ENCODE results near the gene KRT8. TPM values are rescaled to one million over a fixed set of nuclear protein-coding genes. Genes with fewer than 3 reads are reported as not detected.

KRT8 gene
- total RNA-seq, 2 experiments from 2014 or later = 0.24 to 0.40 TPM

- H3K4me3 Mint-ChIP-seq = no peak overlapping the region
- H3K9me3 Mint-ChIP-seq = no peaks in the 10 kb centered on the region
- DNase-seq = no peak
- no peaks in the 10 kb centered on the region for H3K27me3 Mint-ChIP-seq (ENCODE audit: low read depth)
- H3K27ac Mint-ChIP-seq = no peak overlapping the region
- intact Hi-C loops (cut with micrococcal nuclease) = no loop called here
- CTCF ChIA-PET = interaction anchor here (0.6 to 1.5 kb wide), 3 partner anchors 23 to 37 kb away, joined by 3 to 5 read pairs (median 3); no protein-coding TSS in a partner anchor
- no peaks in the 10 kb centered on the region for H3K36me3 Mint-ChIP-seq (ENCODE audit: low read depth)
- peaks cover 3% of the 10 kb centered on the region for H3K4me1 Mint-ChIP-seq (ENCODE audit: low read depth)
These were observed 40.7 kb upstream of the KRT8 start for GRCh38 chr12:52945389-52946232.

GRCh38 chr12:52944683-52945388 lies 40.0 kb upstream of the KRT8 start:
- DNase-seq = no peak
- H3K36me3 Mint-ChIP-seq (ENCODE audit: low read depth) = no peaks in the 10 kb centered on the region
- intact Hi-C loops (cut with micrococcal nuclease) = no loop called here
- no peak overlapping the region for H3K4me3 Mint-ChIP-seq
- H3K9me3 Mint-ChIP-seq = peaks cover under 1% of the 10 kb centered on the region
- CTCF ChIA-PET = interaction anchor here (0.5 to 0.7 kb wide), 2 partner anchors 36 to 97 kb away, joined by 3 read pairs; no protein-coding TSS in a partner anchor
- no peak overlapping the region for H3K27ac Mint-ChIP-seq
- H3K27me3 Mint-ChIP-seq (ENCODE audit: low read depth) = no peaks in the 10 kb centered on the region
- H3K4me1 Mint-ChIP-seq (ENCODE audit: low read depth) = peaks cover 3% of the 10 kb centered on the region

- DNase-seq = no peak
- CTCF ChIA-PET = interaction anchor here (1.4 to 3.4 kb wide), 2 partner anchors 9 to 58 kb away, joined by 3 to 21 read pairs; no protein-coding TSS in a partner anchor
These were observed 38.0 kb upstream of the KRT8 start for GRCh38 chr12:52942901-52943181.

GRCh38 chr12:52942066-52942900 lies 37.4 kb upstream of the KRT8 start:
- H3K4me1 Mint-ChIP-seq (ENCODE audit: low read depth) = no peaks in the 10 kb centered on the region
- H3K27ac Mint-ChIP-seq = no peak overlapping the region
- CTCF ChIA-PET = interaction anchor here (1.4 to 3.4 kb wide), 2 partner anchors 10 to 58 kb away, joined by 3 to 21 read pairs; no protein-coding TSS in a partner anchor
- no peaks in the 10 kb centered on the region for H3K36me3 Mint-ChIP-seq (ENCODE audit: low read depth)
- peaks cover 1% of the 10 kb centered on the region for H3K9me3 Mint-ChIP-seq
- intact Hi-C loops (cut with micrococcal nuclease) = no loop called here
- DNase-seq = no peak
- H3K27me3 Mint-ChIP-seq (ENCODE audit: low read depth) = no peaks in the 10 kb centered on the region
- no peak overlapping the region for H3K4me3 Mint-ChIP-seq

More at GRCh38 chr12:52942901-52943181, 38.0 kb upstream of the KRT8 start:
- H3K36me3 Mint-ChIP-seq (ENCODE audit: low read depth) = no peaks in the 10 kb centered on the region
- no peaks in the 10 kb centered on the region for H3K4me1 Mint-ChIP-seq (ENCODE audit: low read depth)
- no peaks in the 10 kb centered on the region for H3K27me3 Mint-ChIP-seq (ENCODE audit: low read depth)
- H3K9me3 Mint-ChIP-seq = peaks cover 1% of the 10 kb centered on the region
- no peak overlapping the region for H3K27ac Mint-ChIP-seq
- no peak overlapping the region for H3K4me3 Mint-ChIP-seq
- intact Hi-C loops (cut with micrococcal nuclease) = no loop called here

GRCh38 chr12:52929538-52929937 lies 24.7 kb upstream of the KRT8 start:
- Mint-ChIP-seq H3K36me3 (ENCODE audit: low read depth) (no peaks in the 10 kb centered on the region), H3K27ac (no peak overlapping the region), H3K9me3 (no peaks in the 10 kb centered on the region), H3K4me1 (ENCODE audit: low read depth) (no peaks in the 10 kb centered on the region), H3K4me3 (no peak overlapping the region), H3K27me3 (ENCODE audit: low read depth) (no peaks in the 10 kb centered on the region)
- no peak for DNase-seq
- intact Hi-C loops (cut with micrococcal nuclease) = no loop called here
- CTCF ChIA-PET = interaction anchor here (0.6 to 2.2 kb wide), 3 partner anchors 45 to 51 kb away, joined by 3 to 9 read pairs (median 4); no protein-coding TSS in a partner anchor

- DNase-seq = no peak
- Mint-ChIP-seq H3K4me1 (ENCODE audit: low read depth) (no peaks in the 10 kb centered on the region), H3K27ac (no peak overlapping the region), H3K9me3 (no peaks in the 10 kb centered on the region), H3K36me3 (ENCODE audit: low read depth) (no peaks in the 10 kb centered on the region), H3K4me3 (no peak overlapping the region), H3K27me3 (ENCODE audit: low read depth) (no peaks in the 10 kb centered on the region)
- intact Hi-C loops (cut with micrococcal nuclease) = no loop called here
- CTCF ChIA-PET = no interaction called here
These were observed 23.1 kb upstream of the KRT8 start for GRCh38 chr12:52927964-52928363.

GRCh38 chr12:52926596-52927234 lies 21.8 kb upstream of the KRT8 start:
- intact Hi-C loops (cut with micrococcal nuclease) = no loop called here
- Mint-ChIP-seq H3K4me3 (no peak overlapping the region), H3K27me3 (ENCODE audit: low read depth) (no peaks in the 10 kb centered on the region), H3K4me1 (ENCODE audit: low read depth) (no peaks in the 10 kb centered on the region), H3K27ac (no peak overlapping the region), H3K36me3 (ENCODE audit: low read depth) (no peaks in the 10 kb centered on the region), H3K9me3 (no peaks in the 10 kb centered on the region)
- DNase-seq = no peak
- CTCF ChIA-PET = interaction anchor here (0.7 kb wide), 2 partner anchors 42 to 54 kb away, joined by 3 to 8 read pairs; no protein-coding TSS in a partner anchor

GRCh38 chr12:52925717-52926595 lies 21.1 kb upstream of the KRT8 start:
- Mint-ChIP-seq H3K36me3 (ENCODE audit: low read depth) (no peaks in the 10 kb centered on the region), H3K27ac (no peak overlapping the region), H3K27me3 (ENCODE audit: low read depth) (no peaks in the 10 kb centered on the region), H3K4me3 (no peak overlapping the region), H3K9me3 (no peaks in the 10 kb centered on the region), H3K4me1 (ENCODE audit: low read depth) (no peaks in the 10 kb centered on the region)
- CTCF ChIA-PET = interaction anchor here (0.6 to 0.7 kb wide), 3 partner anchors 52 to 55 kb away, joined by 3 to 8 read pairs (median 4); no protein-coding TSS in a partner anchor
- intact Hi-C loops (cut with micrococcal nuclease) = no loop called here
- no peak for DNase-seq

- H3K27ac Mint-ChIP-seq = no peak overlapping the region
- no peaks in the 10 kb centered on the region for H3K27me3 Mint-ChIP-seq (ENCODE audit: low read depth)
These were observed 20.2 kb upstream of the KRT8 start for GRCh38 chr12:52924764-52925716.

GRCh38 chr12:52921488-52922165 lies 16.8 kb upstream of the KRT8 start:
- H3K9me3 Mint-ChIP-seq = no peaks in the 10 kb centered on the region
- no peaks in the 10 kb centered on the region for H3K36me3 Mint-ChIP-seq (ENCODE audit: low read depth)
- H3K4me1 Mint-ChIP-seq (ENCODE audit: low read depth) = no peaks in the 10 kb centered on the region
- intact Hi-C loops (cut with micrococcal nuclease) = no loop called here
- CTCF ChIA-PET = interaction anchor here (0.6 to 2.2 kb wide), 5 partner anchors 25 to 59 kb away, joined by 3 to 11 read pairs (median 5); no protein-coding TSS in a partner anchor
- H3K27ac Mint-ChIP-seq = no peak overlapping the region
- H3K27me3 Mint-ChIP-seq (ENCODE audit: low read depth) = no peaks in the 10 kb centered on the region
- no peak for DNase-seq
- H3K4me3 Mint-ChIP-seq = no peak overlapping the region

More at GRCh38 chr12:52924764-52925716, 20.2 kb upstream of the KRT8 start:
- Mint-ChIP-seq H3K4me3 (no peak overlapping the region), H3K36me3 (ENCODE audit: low read depth) (no peaks in the 10 kb centered on the region), H3K4me1 (ENCODE audit: low read depth) (no peaks in the 10 kb centered on the region), H3K9me3 (no peaks in the 10 kb centered on the region)
- no peak for DNase-seq
- intact Hi-C loops (cut with micrococcal nuclease) = no loop called here
- CTCF ChIA-PET = no interaction called here
